Stimulated activated naive B cell treated with anti-CD40 and anti-IgM and Interleukin-4, amounts not matched to agents 10 μg/mL and 1 μg/mL and 100 μg/mL, for 72 hours (primary cell): ENCODE results near the gene KBTBD8.

ENCODE experiments used
- ATAC-seq, 2 donors: fragments of 150-1000 bp; cut with Tn5 transposase; replicated peaks; 2 replicates each; pipeline ENCODE4 v1.10.0; 2021; ENCODE audit warnings: moderate library complexity in 1 of 2
- DNase-seq: peaks from one replicate; pipeline ENCODE4 v3.0.0; 2021
- H3K27ac Mint-ChIP-seq: one replicate; pipeline ENCODE4 v1.8.0; 2022; ENCODE audit warnings: mild to moderate bottlenecking, mixed read lengths
- H3K27me3 Mint-ChIP-seq, 2 donors: one replicate each; pipeline ENCODE4 v1.8.0; 2022; ENCODE audit warnings: mixed read lengths in 2 of 2
- H3K36me3 Mint-ChIP-seq, 2 donors: one replicate each; pipeline ENCODE4 v1.8.0; 2022; ENCODE audit warnings: mixed read lengths in 2 of 2, mild to moderate bottlenecking in 1 of 2
- H3K4me1 Mint-ChIP-seq, 2 donors: one replicate each; pipeline ENCODE4 v1.8.0; 2022; ENCODE audit warnings: mixed read lengths in 2 of 2, mild to moderate bottlenecking in 1 of 2
- H3K4me3 Mint-ChIP-seq, 2 donors: one replicate each; pipeline ENCODE4 v1.8.0; 2022; ENCODE audit warnings: mild to moderate bottlenecking in 2 of 2, mixed read lengths in 2 of 2, moderate library complexity in 1 of 2
- H3K9me3 Mint-ChIP-seq, 2 donors: one replicate each; pipeline ENCODE4 v1.8.0; 2022; ENCODE audit warnings: mixed read lengths in 2 of 2, mild to moderate bottlenecking in 1 of 2

Gene KBTBD8

GRCh38 chr3:66985336-66985920 is 12.7 kb upstream of the KBTBD8 start:
- no peak for DNase-seq
- no peaks in the 10 kb centered on the region for H3K36me3 Mint-ChIP-seq
- no peaks in the 10 kb centered on the region for H3K9me3 Mint-ChIP-seq
- ATAC-seq: no peak
- peaks cover 3 to 5% of the 10 kb centered on the region in 2 donors for H3K27me3 Mint-ChIP-seq
- H3K4me3 Mint-ChIP-seq: no peak overlapping the region
- no peak overlapping the region for H3K27ac Mint-ChIP-seq
- H3K4me1 Mint-ChIP-seq: peaks cover 3 to 10% of the 10 kb centered on the region in 2 donors

GRCh38 chr3:66986406-66986805 is 11.7 kb upstream of the KBTBD8 start:
- ATAC-seq (no peak), DNase-seq (no peak)
- Mint-ChIP-seq H3K27me3 (peaks cover 3 to 5% of the 10 kb centered on the region in 2 donors), H3K9me3 (no peaks in the 10 kb centered on the region), H3K36me3 (no peaks in the 10 kb centered on the region), H3K27ac (no peak overlapping the region), H3K4me3 (no peak overlapping the region), H3K4me1 (peaks cover 3 to 11% of the 10 kb centered on the region in 2 donors)

- ATAC-seq: no peak
- no peak overlapping the region for H3K27ac Mint-ChIP-seq
- H3K9me3 Mint-ChIP-seq: peaks cover 0 to 2% of the 10 kb centered on the region in 2 donors
Measured at GRCh38 chr3:66989241-66989640, 8.9 kb upstream of the KBTBD8 start.

GRCh38 chr3:66989860-66990696 is 8.0 kb upstream of the KBTBD8 start:
- peak; percentile 71 to 80 for ATAC-seq

More at GRCh38 chr3:66989241-66989640, 8.9 kb upstream of the KBTBD8 start:
- Mint-ChIP-seq H3K4me1 (peaks cover 3 to 11% of the 10 kb centered on the region in 2 donors), H3K4me3 (no peak overlapping the region), H3K36me3 (no peaks in the 10 kb centered on the region), H3K27me3 (peaks cover 4 to 10% of the 10 kb centered on the region in 2 donors)
- DNase-seq: no peak

GRCh38 chr3:66991459-66991858 is 6.6 kb upstream of the KBTBD8 start:
- DNase-seq (no peak), ATAC-seq (no peak)

More at GRCh38 chr3:66989860-66990696, 8.0 kb upstream of the KBTBD8 start:
- Mint-ChIP-seq H3K4me3 (peak overlapping the region; percentile 57 to 74), H3K27ac (peak overlapping the region; percentile 56), H3K9me3 (peaks cover 0 to 2% of the 10 kb centered on the region in 2 donors), H3K27me3 (peaks cover 3 to 8% of the 10 kb centered on the region in 2 donors), H3K4me1 (peaks cover 3 to 11% of the 10 kb centered on the region in 2 donors), H3K36me3 (no peaks in the 10 kb centered on the region)
- DNase-seq: peak; percentile 10

GRCh38 chr3:66993082-66993481 is 5.0 kb upstream of the KBTBD8 start:
- H3K9me3 Mint-ChIP-seq: peaks cover 0 to 2% of the 10 kb centered on the region in 2 donors
- ATAC-seq: no peak
- H3K36me3 Mint-ChIP-seq: peaks cover under 1 to 1% of the 10 kb centered on the region in 2 donors
- H3K4me3 Mint-ChIP-seq: no peak overlapping the region
- H3K27ac Mint-ChIP-seq: no peak overlapping the region
- peaks cover 3 to 8% of the 10 kb centered on the region in 2 donors for H3K27me3 Mint-ChIP-seq
- peaks cover 3 to 15% of the 10 kb centered on the region in 2 donors for H3K4me1 Mint-ChIP-seq
- DNase-seq: no peak

More at GRCh38 chr3:66991459-66991858, 6.6 kb upstream of the KBTBD8 start:
- no peak overlapping the region for H3K27ac Mint-ChIP-seq
- H3K4me1 Mint-ChIP-seq: peaks cover 3 to 11% of the 10 kb centered on the region in 2 donors
- H3K4me3 Mint-ChIP-seq: no peak overlapping the region
- H3K27me3 Mint-ChIP-seq: peaks cover 3 to 8% of the 10 kb centered on the region in 2 donors
- H3K9me3 Mint-ChIP-seq: peaks cover 0 to 2% of the 10 kb centered on the region in 2 donors
- H3K36me3 Mint-ChIP-seq: no peaks in the 10 kb centered on the region

GRCh38 chr3:66994588-66994987 is 3.5 kb upstream of the KBTBD8 start:
- no peak overlapping the region for H3K27ac Mint-ChIP-seq
- H3K36me3 Mint-ChIP-seq: peaks cover 6 to 9% of the 10 kb centered on the region in 2 donors
- ATAC-seq: no peak
- H3K9me3 Mint-ChIP-seq: peaks cover 0 to 2% of the 10 kb centered on the region in 2 donors
- H3K27me3 Mint-ChIP-seq: peaks cover 3 to 8% of the 10 kb centered on the region in 2 donors
- peaks cover 6 to 18% of the 10 kb centered on the region in 2 donors for H3K4me1 Mint-ChIP-seq
- DNase-seq: no peak
- no peak overlapping the region for H3K4me3 Mint-ChIP-seq

GRCh38 chr3:66996696-66997095 is 1.4 kb upstream of the KBTBD8 start:
- Mint-ChIP-seq H3K4me1 (peaks cover 10 to 17% of the 10 kb centered on the region in 2 donors), H3K27ac (no peak overlapping the region), H3K4me3 (no peak overlapping the region), H3K27me3 (peaks cover 3 to 8% of the 10 kb centered on the region in 2 donors), H3K9me3 (peaks cover 0 to 2% of the 10 kb centered on the region in 2 donors), H3K36me3 (peaks cover 11 to 16% of the 10 kb centered on the region in 2 donors)
- DNase-seq (no peak), ATAC-seq (no peak)

GRCh38 chr3:66997560-66998112 is 471 bp upstream of the KBTBD8 start:
- Mint-ChIP-seq H3K36me3 (peaks cover 11 to 17% of the 10 kb centered on the region in 2 donors), H3K27ac (peak overlapping the region; percentile 98), H3K4me3 (peak overlapping the region; percentile 85 to 95), H3K27me3 (peaks cover 3 to 8% of the 10 kb centered on the region in 2 donors), H3K9me3 (peaks cover 0 to 2% of the 10 kb centered on the region in 2 donors), H3K4me1 (peaks cover 10 to 24% of the 10 kb centered on the region in 2 donors)
- ATAC-seq (peak; percentile 2 to 85), DNase-seq (no peak)

- DNase-seq (no peak), ATAC-seq (no peak)
- Mint-ChIP-seq H3K36me3 (peaks cover 23 to 28% of the 10 kb centered on the region in 2 donors), H3K27me3 (peaks cover 0 to 3% of the 10 kb centered on the region in 2 donors), H3K4me1 (peaks cover 18 to 36% of the 10 kb centered on the region in 2 donors), H3K4me3 (peak overlapping the region; percentile 85 to 95), H3K9me3 (peaks cover 0 to under 1% of the 10 kb centered on the region in 2 donors), H3K27ac (peak overlapping the region; percentile 98)
Measured at GRCh38 chr3:66998904-66999235, 763 bp downstream of the KBTBD8 start.

GRCh38 chr3:67000009-67000408 is 1.9 kb downstream of the KBTBD8 start:
- ATAC-seq (peak; percentile 69 to 71), DNase-seq (no peak)
- no peaks in the 10 kb centered on the region for H3K27me3 Mint-ChIP-seq
- peaks cover 0 to 3% of the 10 kb centered on the region in 2 donors for H3K9me3 Mint-ChIP-seq
- peak overlapping the region; percentile 61 to 65 for H3K4me3 Mint-ChIP-seq
- H3K4me1 Mint-ChIP-seq: peaks cover 23 to 43% of the 10 kb centered on the region in 2 donors
- H3K36me3 Mint-ChIP-seq: peaks cover 29 to 35% of the 10 kb centered on the region in 2 donors
- H3K27ac Mint-ChIP-seq: peak overlapping the region; percentile 86

GRCh38 chr3:67001086-67001861 is 3.2 kb downstream of the KBTBD8 start:
- Mint-ChIP-seq H3K4me1 (peaks cover 32 to 55% of the 10 kb centered on the region in 2 donors), H3K27me3 (no peaks in the 10 kb centered on the region), H3K9me3 (peaks cover 0 to 3% of the 10 kb centered on the region in 2 donors), H3K4me3 (peak overlapping the region; percentile 73 to 76), H3K36me3 (peaks cover 40 to 47% of the 10 kb centered on the region in 2 donors), H3K27ac (peak overlapping the region; percentile 92)
- DNase-seq (no peak), ATAC-seq (no peak)

GRCh38 chr3:67005974-67006373 is 7.9 kb downstream of the KBTBD8 start:
- H3K27ac Mint-ChIP-seq: peak overlapping the region; percentile 94
- H3K4me1 Mint-ChIP-seq: peaks cover 36 to 69% of the 10 kb centered on the region in 2 donors
- peak overlapping the region; percentile 78 to 79 for H3K4me3 Mint-ChIP-seq
- peaks cover 53 to 60% of the 10 kb centered on the region in 2 donors for H3K36me3 Mint-ChIP-seq
- no peaks in the 10 kb centered on the region for H3K27me3 Mint-ChIP-seq
- H3K9me3 Mint-ChIP-seq: peaks cover 0 to 3% of the 10 kb centered on the region in 2 donors
- DNase-seq (no peak), ATAC-seq (no peak)
